Bronchial epithelial cell (primary cell): ENCODE results near the gene AOPEP. TPM values are rescaled to one million over a fixed set of nuclear protein-coding genes. Genes with fewer than 3 reads are reported as not detected.
A peak's percentile ranks its signal among the peaks of the same experiment; 100 is the strongest.

ENCODE experiments used
- DNase-seq: peaks from one replicate; pipeline ENCODE4 v3.0.0-alpha.2; 2010; ENCODE audit warnings: low read depth
- FAIRE-seq: peaks from 2 replicates; lab custom pipeline; 2011; peaks lifted over from hg19 to GRCh38; lab: Jason Lieb, UNC
- H3K27me3 ChIP-seq: 2 replicates; pipeline ENCODE4 v1.5.1; 2011; ENCODE audit warnings: low read length; ENCODE audit not compliant: control insufficient read depth, insufficient read depth
- H3K36me3 ChIP-seq: 2 replicates; pipeline ENCODE4 v1.5.1; 2011; ENCODE audit warnings: low read length; ENCODE audit not compliant: control insufficient read depth, insufficient read depth
- H3K4me3 ChIP-seq: 2 replicates; pipeline ENCODE4 v1.5.1; 2011; ENCODE audit warnings: mild to moderate bottlenecking, low read depth, low read length, control low read depth
- total RNA-seq: library from RNA; depleted of rRNA; stranded (reverse); fragments of >200 nt; gene quantifications from 2 replicates; pipeline ENCODE4 v1.2.1, GENCODE V29; 2014
- TF ChIP-seq, protein P1 (sequence below): IDR thresholded peaks from 2 replicates; pipeline ENCODE4 v1.5.1; 2011; ENCODE audit warnings: mild to moderate bottlenecking, moderate library complexity, low read length, control low read depth, inconsistent platforms; ENCODE audit not compliant: insufficient read depth, severe bottlenecking

AOPEP gene
- total RNA-seq, 1 donor from 2014 or later = 91.1 TPM

DNA sequence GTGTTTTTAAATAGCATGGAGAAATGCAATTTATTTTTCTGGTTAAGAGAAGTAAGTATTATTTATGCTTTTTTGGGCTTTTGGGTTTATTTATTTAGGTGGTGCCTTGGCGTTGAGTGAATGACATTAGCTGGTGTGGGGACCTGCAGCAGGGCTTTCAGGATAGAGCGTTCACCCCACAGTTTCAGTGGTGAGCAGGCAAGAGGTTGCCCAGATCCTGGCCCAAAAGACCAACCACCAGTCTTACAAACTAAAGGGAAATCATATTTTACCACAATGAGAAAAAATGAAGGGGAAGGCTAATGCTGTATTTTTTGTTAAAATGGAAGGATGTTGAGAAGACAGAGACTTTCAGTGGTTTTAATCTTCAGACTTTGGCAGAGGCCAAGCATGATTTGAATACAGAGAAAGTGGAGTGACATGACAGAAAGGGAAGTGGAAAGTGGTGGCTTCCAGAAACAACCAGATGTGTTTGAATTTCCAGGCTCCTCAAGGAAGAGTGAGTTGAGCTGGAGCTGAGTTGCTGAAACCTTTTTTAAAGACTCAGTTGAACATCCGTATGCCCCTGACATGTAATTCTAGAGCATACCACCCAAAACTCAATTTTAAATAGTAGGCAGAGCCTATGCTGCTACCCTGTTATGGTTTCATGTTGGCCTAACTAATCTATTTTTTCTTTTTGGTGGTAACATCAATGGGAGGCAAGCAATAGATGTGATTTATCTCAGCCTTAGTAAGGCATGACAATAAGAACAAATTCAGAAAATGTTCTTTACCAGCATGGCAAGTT, 94.8 kb downstream of the AOPEP start:
- no peak overlapping the region for H3K4me3 ChIP-seq
- TF ChIP-seq, protein P1, sequence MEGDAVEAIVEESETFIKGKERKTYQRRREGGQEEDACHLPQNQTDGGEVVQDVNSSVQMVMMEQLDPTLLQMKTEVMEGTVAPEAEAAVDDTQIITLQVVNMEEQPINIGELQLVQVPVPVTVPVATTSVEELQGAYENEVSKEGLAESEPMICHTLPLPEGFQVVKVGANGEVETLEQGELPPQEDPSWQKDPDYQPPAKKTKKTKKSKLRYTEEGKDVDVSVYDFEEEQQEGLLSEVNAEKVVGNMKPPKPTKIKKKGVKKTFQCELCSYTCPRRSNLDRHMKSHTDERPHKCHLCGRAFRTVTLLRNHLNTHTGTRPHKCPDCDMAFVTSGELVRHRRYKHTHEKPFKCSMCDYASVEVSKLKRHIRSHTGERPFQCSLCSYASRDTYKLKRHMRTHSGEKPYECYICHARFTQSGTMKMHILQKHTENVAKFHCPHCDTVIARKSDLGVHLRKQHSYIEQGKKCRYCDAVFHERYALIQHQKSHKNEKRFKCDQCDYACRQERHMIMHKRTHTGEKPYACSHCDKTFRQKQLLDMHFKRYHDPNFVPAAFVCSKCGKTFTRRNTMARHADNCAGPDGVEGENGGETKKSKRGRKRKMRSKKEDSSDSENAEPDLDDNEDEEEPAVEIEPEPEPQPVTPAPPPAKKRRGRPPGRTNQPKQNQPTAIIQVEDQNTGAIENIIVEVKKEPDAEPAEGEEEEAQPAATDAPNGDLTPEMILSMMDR = no peak
- no peaks in the 10 kb centered on the region for H3K36me3 ChIP-seq
- no peak for FAIRE-seq
- H3K27me3 ChIP-seq = no peaks in the 10 kb centered on the region
- no peak for DNase-seq

DNA sequence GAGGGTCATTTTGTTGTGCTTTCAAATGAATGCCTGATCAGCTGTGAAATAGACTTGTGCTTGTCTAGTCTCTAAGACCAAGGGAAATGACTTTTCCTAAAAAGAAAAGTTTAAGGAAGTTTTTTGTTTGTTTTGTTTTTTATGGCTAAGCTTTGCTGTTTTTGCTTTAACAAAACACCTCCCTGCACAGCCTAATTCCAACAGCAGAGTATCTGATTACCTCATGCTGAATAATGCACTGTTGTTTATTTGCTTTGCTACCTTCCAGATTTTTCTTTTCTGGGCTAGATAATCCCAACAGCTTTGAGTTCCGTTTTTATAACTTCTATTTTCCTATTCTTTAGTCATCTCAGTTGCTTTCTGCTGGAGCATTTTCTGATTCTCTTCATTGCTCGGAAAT, 95.8 kb downstream of the AOPEP start:
- TF ChIP-seq, protein P1 = no peak
- Histone ChIP-seq H3K36me3 (no peaks in the 10 kb centered on the region), H3K4me3 (no peak overlapping the region), H3K27me3 (no peaks in the 10 kb centered on the region)
- FAIRE-seq = no peak
- DNase-seq = peak; percentile 47

DNA sequence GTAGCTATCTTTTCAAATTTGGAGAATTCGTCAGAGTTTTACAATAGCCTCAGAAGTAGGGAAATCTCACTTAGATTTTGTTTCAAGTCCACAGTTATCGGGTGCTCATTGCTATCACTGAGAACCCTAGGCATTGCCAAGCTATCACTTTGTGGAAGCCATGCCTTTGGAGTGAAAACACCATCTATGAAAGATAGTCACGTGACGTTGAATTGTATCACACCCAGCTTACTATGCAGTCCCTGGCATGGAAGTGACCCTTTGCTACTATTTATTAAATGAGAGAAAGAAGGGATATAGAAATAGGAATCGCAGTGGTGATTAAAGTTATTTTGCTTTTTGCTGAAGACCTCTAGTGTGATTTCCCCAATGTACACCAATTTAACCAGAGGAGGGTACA, 97.2 kb downstream of the AOPEP start:
- no peak for FAIRE-seq
- H3K4me3 ChIP-seq = no peak overlapping the region
- TF ChIP-seq, protein P1 = no peak

DNA sequence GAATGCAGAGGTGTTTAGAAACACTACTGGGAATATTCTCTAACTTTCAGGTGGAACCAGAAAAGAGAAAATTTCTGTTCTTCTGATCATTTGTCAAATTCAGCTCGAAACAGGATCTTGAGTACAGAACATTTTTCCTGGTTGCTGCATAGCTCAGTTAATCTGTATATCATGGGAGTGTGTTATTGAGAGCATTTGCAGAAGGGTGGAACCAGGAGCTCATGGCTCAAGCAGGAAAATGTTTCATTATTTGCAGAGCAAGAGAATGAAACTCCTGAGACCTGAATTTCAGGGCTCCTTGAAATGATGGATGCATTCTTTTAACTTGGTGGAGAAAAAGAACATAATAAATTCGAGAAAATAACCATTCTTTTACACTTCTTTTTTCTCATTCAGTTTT, 97.9 kb downstream of the AOPEP start:
- Histone ChIP-seq H3K36me3 (no peaks in the 10 kb centered on the region), H3K27me3 (no peaks in the 10 kb centered on the region), H3K4me3 (no peak overlapping the region)
- no peak for DNase-seq
- TF ChIP-seq, protein P1 = no peak
- no peak for FAIRE-seq

More for the DNA sequence above, 97.2 kb downstream of the AOPEP start:
- no peak for DNase-seq
- H3K27me3 ChIP-seq = no peaks in the 10 kb centered on the region
- H3K36me3 ChIP-seq = no peaks in the 10 kb centered on the region

DNA sequence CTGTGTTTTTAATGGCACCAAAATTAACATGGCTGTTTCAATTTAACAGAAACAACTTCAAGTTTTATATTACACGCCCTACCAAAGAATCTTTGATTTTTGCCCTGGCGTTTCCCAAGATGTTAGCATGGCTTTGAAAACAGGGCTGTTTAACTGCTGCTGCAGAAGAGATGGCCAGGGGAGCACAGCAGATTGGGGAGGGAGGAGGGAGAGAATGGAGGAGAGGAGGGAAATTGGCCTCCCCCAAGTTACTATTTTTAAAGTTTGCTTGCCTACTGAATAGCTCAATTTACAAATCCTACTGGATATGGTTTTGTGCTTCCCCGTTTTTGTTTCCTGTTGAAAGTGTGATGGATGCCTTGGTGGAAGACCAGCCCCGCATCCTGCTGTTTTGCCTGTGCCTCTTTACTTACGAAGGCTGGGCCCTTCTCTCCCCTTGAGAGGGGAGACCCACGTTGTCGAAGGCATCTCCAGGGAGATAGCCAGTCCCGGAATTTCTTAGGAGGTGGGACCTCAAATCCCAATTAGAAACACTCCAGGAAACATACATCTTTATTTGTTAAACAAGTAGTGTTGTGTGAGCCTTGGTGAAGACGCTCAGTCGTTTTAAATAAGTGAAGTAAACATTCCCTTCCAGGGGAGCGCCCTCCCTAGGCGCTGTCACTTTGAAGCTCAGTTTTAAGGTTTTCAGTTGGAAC, 98.6 kb downstream of the AOPEP start:
- DNase-seq = no peak
- no peak for FAIRE-seq

More for the DNA sequence above, 98.6 kb downstream of the AOPEP start:
- Histone ChIP-seq H3K36me3 (no peaks in the 10 kb centered on the region), H3K4me3 (no peak overlapping the region), H3K27me3 (no peaks in the 10 kb centered on the region)
- TF ChIP-seq, protein P1 = no peak
